Progenitor cell of endocrine pancreas (in vitro differentiated cells): ENCODE measurements around the gene KRTAP5-7. TPM values are rescaled to one million over a fixed set of nuclear protein-coding genes. Genes with fewer than 3 reads are reported as not detected.
A peak's percentile ranks its signal among the peaks of the same experiment; 100 is the strongest.

Experiments
- DNase-seq: peaks from one replicate; pipeline ENCODE4 v3.0.0; 2021; ENCODE audit warnings: low spot score; ENCODE audit not compliant: unreplicated experiment
- H3K27ac Mint-ChIP-seq: 2 replicates; pipeline ENCODE4 v1.8.0; 2021; ENCODE audit warnings: mild to moderate bottlenecking, moderate library complexity, mixed read lengths
- H3K27me3 Mint-ChIP-seq: 2 replicates; pipeline ENCODE4 v1.8.0; 2021; ENCODE audit warnings: mixed read lengths
- H3K36me3 Mint-ChIP-seq: 2 replicates; pipeline ENCODE4 v1.8.0; 2022; ENCODE audit warnings: mixed read lengths; ENCODE audit not compliant: insufficient read depth
- H3K4me1 Mint-ChIP-seq: 2 replicates; pipeline ENCODE4 v1.8.0; 2021; ENCODE audit warnings: low read depth, mixed read lengths
- H3K4me3 Mint-ChIP-seq: 2 replicates; pipeline ENCODE4 v1.8.0; 2021; ENCODE audit warnings: low read depth, mild to moderate bottlenecking, moderate library complexity, mixed read lengths
- H3K9me3 Mint-ChIP-seq: 2 replicates; pipeline ENCODE4 v1.8.0; 2021; ENCODE audit warnings: low read depth, mixed read lengths
- total RNA-seq: library from RNA; stranded (reverse); gene quantifications from 2 replicates; pipeline ENCODE4 v1.2.1, GENCODE V29; 2021
- TF ChIP-seq, protein P1 (sequence below): fragments of 200-600 bp; sonication (generic); IDR thresholded peaks from one replicate; pipeline ENCODE4 v1.5.0; 2021; ENCODE audit warnings: antibody characterized with exemption, mild to moderate bottlenecking; ENCODE audit not compliant: unreplicated experiment

Gene KRTAP5-7
- total RNA-seq, 1 donor from 2014 or later = 0.41 TPM

DNA sequence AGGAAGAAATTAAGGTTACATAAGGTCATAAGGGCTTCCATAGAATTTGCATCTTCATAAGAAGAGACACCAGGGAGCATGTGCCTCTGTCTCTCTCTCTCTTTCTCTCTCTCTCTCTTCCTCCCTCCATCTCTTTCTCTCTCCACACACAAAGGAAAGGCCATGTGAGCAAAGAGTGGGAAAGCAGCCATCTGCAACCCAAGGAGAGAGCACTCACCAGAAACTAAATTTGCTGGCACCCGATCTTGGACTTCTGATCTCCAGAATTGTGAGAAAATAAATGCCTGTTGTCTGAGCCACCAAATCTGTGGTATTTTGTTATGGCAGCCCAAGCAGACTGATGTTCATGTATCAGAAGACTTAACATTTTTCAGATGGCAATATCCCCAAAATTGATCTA, 31.9 kb downstream of the KRTAP5-7 start:
- H3K27ac Mint-ChIP-seq = no peak overlapping the region
- no peaks in the 10 kb centered on the region for H3K36me3 Mint-ChIP-seq
- TF ChIP-seq, protein P1, sequence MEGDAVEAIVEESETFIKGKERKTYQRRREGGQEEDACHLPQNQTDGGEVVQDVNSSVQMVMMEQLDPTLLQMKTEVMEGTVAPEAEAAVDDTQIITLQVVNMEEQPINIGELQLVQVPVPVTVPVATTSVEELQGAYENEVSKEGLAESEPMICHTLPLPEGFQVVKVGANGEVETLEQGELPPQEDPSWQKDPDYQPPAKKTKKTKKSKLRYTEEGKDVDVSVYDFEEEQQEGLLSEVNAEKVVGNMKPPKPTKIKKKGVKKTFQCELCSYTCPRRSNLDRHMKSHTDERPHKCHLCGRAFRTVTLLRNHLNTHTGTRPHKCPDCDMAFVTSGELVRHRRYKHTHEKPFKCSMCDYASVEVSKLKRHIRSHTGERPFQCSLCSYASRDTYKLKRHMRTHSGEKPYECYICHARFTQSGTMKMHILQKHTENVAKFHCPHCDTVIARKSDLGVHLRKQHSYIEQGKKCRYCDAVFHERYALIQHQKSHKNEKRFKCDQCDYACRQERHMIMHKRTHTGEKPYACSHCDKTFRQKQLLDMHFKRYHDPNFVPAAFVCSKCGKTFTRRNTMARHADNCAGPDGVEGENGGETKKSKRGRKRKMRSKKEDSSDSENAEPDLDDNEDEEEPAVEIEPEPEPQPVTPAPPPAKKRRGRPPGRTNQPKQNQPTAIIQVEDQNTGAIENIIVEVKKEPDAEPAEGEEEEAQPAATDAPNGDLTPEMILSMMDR = no peak
- no peaks in the 10 kb centered on the region for H3K4me1 Mint-ChIP-seq
- no peak overlapping the region for H3K4me3 Mint-ChIP-seq
- no peak for DNase-seq
- H3K27me3 Mint-ChIP-seq = peaks cover 14% of the 10 kb centered on the region
- H3K9me3 Mint-ChIP-seq = peaks cover 7% of the 10 kb centered on the region

DNA sequence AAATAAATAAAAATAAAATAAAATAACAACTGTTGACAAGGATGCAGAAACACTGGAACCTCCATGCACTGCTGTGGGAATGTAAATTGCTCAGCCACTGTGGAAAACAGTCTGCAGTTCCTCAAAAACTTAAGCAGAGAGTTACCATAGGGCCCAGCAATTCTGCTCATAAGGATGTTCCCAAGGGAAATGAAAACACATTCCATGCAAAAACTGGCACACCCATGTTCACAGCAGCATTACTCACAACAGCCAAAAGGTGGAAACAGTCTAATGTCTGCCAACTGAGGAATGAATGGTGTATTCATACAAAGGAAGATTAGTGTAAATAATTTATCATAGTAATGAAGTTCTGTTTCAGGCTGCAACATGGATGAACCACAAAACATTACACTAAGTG, 35.1 kb downstream of the KRTAP5-7 start:
- TF ChIP-seq, protein P1 = no peak
- peaks cover 3% of the 10 kb centered on the region for H3K4me1 Mint-ChIP-seq
- no peak overlapping the region for H3K27ac Mint-ChIP-seq
- H3K27me3 Mint-ChIP-seq = peaks cover 28% of the 10 kb centered on the region
- no peak for DNase-seq
- H3K4me3 Mint-ChIP-seq = no peak overlapping the region
- H3K36me3 Mint-ChIP-seq = no peaks in the 10 kb centered on the region
- H3K9me3 Mint-ChIP-seq = peaks cover 7% of the 10 kb centered on the region

DNA sequence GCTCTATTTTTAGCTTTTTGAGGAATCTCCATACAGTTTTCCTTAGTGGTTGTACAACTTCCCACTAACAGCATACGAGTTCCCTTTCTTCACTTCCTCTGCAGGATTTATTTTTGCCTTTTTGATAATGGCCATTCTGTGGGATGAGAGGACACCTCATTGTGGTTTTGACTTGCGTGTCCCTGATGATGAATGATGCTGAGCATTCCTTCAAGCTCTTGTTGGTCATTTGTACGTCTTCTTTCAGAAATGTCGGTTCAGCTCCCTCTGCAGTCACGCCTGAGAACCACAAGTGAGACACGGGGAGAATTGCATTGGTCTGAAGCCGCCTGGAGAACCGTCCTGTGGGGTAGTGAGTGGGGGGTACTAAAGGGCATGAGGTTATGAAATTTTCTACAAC, 36.3 kb downstream of the KRTAP5-7 start:
- peaks cover 37% of the 10 kb centered on the region for H3K27me3 Mint-ChIP-seq
- peaks cover 4% of the 10 kb centered on the region for H3K4me1 Mint-ChIP-seq
- H3K36me3 Mint-ChIP-seq = no peaks in the 10 kb centered on the region
- TF ChIP-seq, protein P1 = peak; percentile 57
- DNase-seq = no peak
- H3K9me3 Mint-ChIP-seq = peaks cover 3% of the 10 kb centered on the region
- H3K4me3 Mint-ChIP-seq = no peak overlapping the region
- no peak overlapping the region for H3K27ac Mint-ChIP-seq

DNA sequence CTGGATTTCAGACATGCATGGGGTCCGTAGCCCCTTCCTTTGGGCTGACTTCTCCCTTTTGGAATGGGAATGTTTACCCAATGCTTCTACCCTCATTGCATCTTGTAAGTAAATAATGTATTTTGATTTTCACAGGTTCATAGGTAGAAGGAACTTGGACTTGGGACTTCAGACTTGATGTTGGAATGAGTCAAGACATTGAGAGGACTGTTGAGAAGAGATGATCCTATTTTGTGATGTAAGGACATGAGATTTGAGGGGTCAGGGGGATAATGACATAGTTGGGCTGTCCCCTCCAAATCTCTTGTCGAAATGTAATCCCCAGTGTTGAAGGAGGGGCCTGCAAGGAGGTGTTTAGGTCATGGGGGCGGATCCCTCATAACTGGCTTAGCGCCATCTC, 37.4 kb downstream of the KRTAP5-7 start:
- no peaks in the 10 kb centered on the region for H3K36me3 Mint-ChIP-seq
- no peak for DNase-seq
- H3K9me3 Mint-ChIP-seq = peaks cover 3% of the 10 kb centered on the region
- peaks cover 37% of the 10 kb centered on the region for H3K27me3 Mint-ChIP-seq
- TF ChIP-seq, protein P1 = no peak
- peaks cover 6% of the 10 kb centered on the region for H3K4me1 Mint-ChIP-seq
- H3K4me3 Mint-ChIP-seq = no peak overlapping the region
- H3K27ac Mint-ChIP-seq = no peak overlapping the region

DNA sequence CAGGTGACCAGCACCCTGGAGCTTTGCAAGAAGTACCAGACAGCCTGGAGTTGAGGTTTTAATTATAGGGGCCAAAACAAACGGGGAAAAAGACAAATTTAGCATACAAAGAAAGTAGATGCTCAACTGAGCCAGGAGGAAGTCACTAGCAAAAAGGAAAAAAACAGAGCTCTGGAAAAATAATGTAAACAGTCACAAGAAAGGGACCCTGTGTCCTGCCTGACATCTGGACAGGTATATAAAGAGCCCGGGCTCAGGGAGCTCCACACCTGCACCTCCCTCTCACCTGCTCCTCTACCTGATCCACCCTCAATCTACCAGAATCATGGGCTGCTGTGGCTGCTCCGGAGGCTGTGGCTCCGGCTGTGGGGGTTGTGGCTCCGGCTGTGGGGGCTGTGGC, 38.2 kb downstream of the KRTAP5-7 start, which contains the start of gene KRTAP5-10:
KRTAP5-10 (plus strand) TSS at position 301 of the 400 bp plus-strand sequence; CDS start at position 326, 25 bp downstream.
- H3K4me1 Mint-ChIP-seq = peaks cover 6% of the 10 kb centered on the region
- TF ChIP-seq, protein P1 = no peak
- DNase-seq = no peak
- H3K4me3 Mint-ChIP-seq = no peak within 1 kb of the TSS
- H3K27ac Mint-ChIP-seq = peak within 1 kb of the TSS; percentile 2
- peaks cover 3% of the 10 kb centered on the region for H3K9me3 Mint-ChIP-seq
- H3K27me3 Mint-ChIP-seq = peaks cover 37% of the 10 kb centered on the region
- no peaks in the 10 kb centered on the region for H3K36me3 Mint-ChIP-seq
